Retinal pigment epithelial cell (primary cell): ENCODE measurements around the gene SYCE1.
"Not testable (repeated sequence)": the region's sequence is repeated elsewhere in the genome, so short reads cannot be mapped to it uniquely, and the experiment has no call there.

ENCODE experiments used
- DNase-seq: peaks from one replicate; pipeline ENCODE4 v3.0.0-alpha.2; 2010; ENCODE audit warnings: low read depth
- H3K4me3 ChIP-seq: 2 replicates; pipeline ENCODE4 v1.5.1; 2011; ENCODE audit warnings: mild to moderate bottlenecking, low read length, control low read depth, moderate library complexity
- CTCF ChIP-seq: conservative IDR thresholded peaks from 2 replicates; pipeline ENCODE4 v1.5.1; 2011; ENCODE audit warnings: low read depth, low read length, control low read depth, inconsistent platforms

Gene SYCE1

GRCh38 chr10:133592716-133593115 lies 27.3 kb upstream of the SYCE1 start:
- DNase-seq = no peak
- H3K4me3 ChIP-seq = no peak overlapping the region
- no peak for TF ChIP-seq CTCF

GRCh38 chr10:133590970-133591359 lies 25.6 kb upstream of the SYCE1 start:
- no peak for DNase-seq
- no peak for TF ChIP-seq CTCF
- H3K4me3 ChIP-seq = no peak overlapping the region

- H3K4me3 ChIP-seq = no peak overlapping the region
- TF ChIP-seq CTCF = no peak
- no peak for DNase-seq
Observed at GRCh38 chr10:133590226-133590969, 25.0 kb upstream of the SYCE1 start.

GRCh38 chr10:133577037-133577436 lies 11.7 kb upstream of the SYCE1 start:
- DNase-seq, H3K4me3 ChIP-seq: not testable (repeated sequence)

- DNase-seq, H3K4me3 ChIP-seq: not testable (repeated sequence)
Observed at GRCh38 chr10:133573460-133573859, 8.1 kb upstream of the SYCE1 start.

- DNase-seq = not testable (repeated sequence)
Observed at GRCh38 chr10:133572055-133572454, 6.7 kb upstream of the SYCE1 start.

GRCh38 chr10:133569801-133570200 lies 4.4 kb upstream of the SYCE1 start:
- not testable (repeated sequence) for H3K4me3 ChIP-seq, DNase-seq

More at GRCh38 chr10:133572055-133572454, 6.7 kb upstream of the SYCE1 start:
- not testable (repeated sequence) for H3K4me3 ChIP-seq

GRCh38 chr10:133568831-133569527 lies 3.6 kb upstream of the SYCE1 start:
- H3K4me3 ChIP-seq, DNase-seq: not testable (repeated sequence)

- DNase-seq = no peak
- no peak for TF ChIP-seq CTCF
- H3K4me3 ChIP-seq = no peak overlapping the region
Observed at GRCh38 chr10:133568287-133568614, 2.9 kb upstream of the SYCE1 start.
